SIG-M5 treated with dmso at 0.1 percent for 504 hours (cell line): ENCODE results near the gene UQCRQ.

Experiments
- DNase-seq: peaks from one replicate; lab custom pipeline; 2025; ENCODE audit not compliant: unreplicated experiment; lab: John Stamatoyannopoulos, UW

The UQCRQ gene

GRCh38 chr5:132868754-132869153, 2.3 kb downstream of the UQCRQ start:
- DNase-seq, result no peak

GRCh38 chr5:132870801-132871200, 4.4 kb downstream of the UQCRQ start:
- no peak for DNase-seq

GRCh38 chr5:132871459-132872284, 5.2 kb downstream of the UQCRQ start:
- no peak for DNase-seq

- DNase-seq, result no peak
Observed at GRCh38 chr5:132872788-132873118, 6.3 kb downstream of the UQCRQ start.

GRCh38 chr5:132873119-132873929, 6.9 kb downstream of the UQCRQ start, which contains the start of gene LEAP2:
TSS of gene LEAP2 (plus strand) at chr5:132873668. CDS start at chr5:132873695, 27 bp downstream.
- no peak for DNase-seq

- no peak for DNase-seq
Observed at GRCh38 chr5:132873930-132874271, 7.5 kb downstream of the UQCRQ start.

- no peak for DNase-seq
Observed at GRCh38 chr5:132876020-132876759, 9.7 kb downstream of the UQCRQ start.

GRCh38 chr5:132877466-132877865, 11.0 kb downstream of the UQCRQ start:
- DNase-seq, result no peak

GRCh38 chr5:132877938-132878337, 11.5 kb downstream of the UQCRQ start:
- DNase-seq, result no peak

GRCh38 chr5:132883261-132883834, 16.9 kb downstream of the UQCRQ start:
- peak; percentile 88 for DNase-seq

- DNase-seq, result no peak
Observed at GRCh38 chr5:132884548-132884947, 18.1 kb downstream of the UQCRQ start.

- no peak for DNase-seq
Observed at GRCh38 chr5:132886064-132886823, 19.8 kb downstream of the UQCRQ start.

GRCh38 chr5:132887283-132887682, 20.8 kb downstream of the UQCRQ start:
- no peak for DNase-seq

- DNase-seq, result no peak
Observed at GRCh38 chr5:132889501-132889900, 23.1 kb downstream of the UQCRQ start.

GRCh38 chr5:132890817-132891216, 24.4 kb downstream of the UQCRQ start:
- no peak for DNase-seq

GRCh38 chr5:132895719-132896305, 29.4 kb downstream of the UQCRQ start:
- DNase-seq, result no peak

- DNase-seq, result no peak
Observed at GRCh38 chr5:132896685-132897084, 30.2 kb downstream of the UQCRQ start.

- DNase-seq, result no peak
Observed at GRCh38 chr5:132898094-132898493, 31.7 kb downstream of the UQCRQ start.

- no peak for DNase-seq
Observed at GRCh38 chr5:132901036-132901435, 34.6 kb downstream of the UQCRQ start.

GRCh38 chr5:132901730-132902129, 35.3 kb downstream of the UQCRQ start:
- DNase-seq, result no peak
